ENCODE results near the gene CEP192. TPM values are rescaled to one million over a fixed set of nuclear protein-coding genes. Genes with fewer than 3 reads are reported as not detected.

Gene CEP192
- total and polyA plus RNA-seq, 2 of the 13 experiments (the other 11 are each of a cell fraction or from before 2014, with no cell fraction given) = 15.3 to 24.7 TPM

DNA sequence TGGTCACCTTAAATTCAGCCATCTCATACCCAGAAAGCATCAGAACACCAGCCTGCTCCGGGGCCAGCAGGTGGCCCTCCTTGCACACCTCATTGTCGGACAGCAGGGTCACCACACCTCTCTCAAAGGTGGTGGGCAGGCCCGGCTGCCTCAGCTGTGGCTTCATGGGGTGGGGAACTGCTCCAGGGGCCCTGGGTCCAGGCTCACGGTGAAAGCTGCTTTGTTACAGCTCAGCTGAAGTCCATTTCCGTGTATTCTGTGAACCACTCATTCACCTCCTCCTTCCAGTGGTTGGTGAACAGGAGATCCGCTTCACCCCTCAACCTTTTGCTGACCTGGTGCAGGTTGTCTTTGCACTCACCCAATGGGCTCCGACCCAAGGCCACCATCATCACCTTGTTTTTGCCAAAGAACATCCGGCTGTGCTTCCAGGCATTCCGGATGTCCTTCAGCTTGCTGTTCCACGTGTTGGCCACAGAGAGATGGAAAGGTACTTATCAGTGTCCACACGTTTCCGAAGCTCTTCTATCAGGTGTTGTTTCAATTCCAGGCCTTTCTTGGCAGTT, 148.8 kb downstream of the CEP192 start (continued):
- TF ChIP-seq, protein P1, sequence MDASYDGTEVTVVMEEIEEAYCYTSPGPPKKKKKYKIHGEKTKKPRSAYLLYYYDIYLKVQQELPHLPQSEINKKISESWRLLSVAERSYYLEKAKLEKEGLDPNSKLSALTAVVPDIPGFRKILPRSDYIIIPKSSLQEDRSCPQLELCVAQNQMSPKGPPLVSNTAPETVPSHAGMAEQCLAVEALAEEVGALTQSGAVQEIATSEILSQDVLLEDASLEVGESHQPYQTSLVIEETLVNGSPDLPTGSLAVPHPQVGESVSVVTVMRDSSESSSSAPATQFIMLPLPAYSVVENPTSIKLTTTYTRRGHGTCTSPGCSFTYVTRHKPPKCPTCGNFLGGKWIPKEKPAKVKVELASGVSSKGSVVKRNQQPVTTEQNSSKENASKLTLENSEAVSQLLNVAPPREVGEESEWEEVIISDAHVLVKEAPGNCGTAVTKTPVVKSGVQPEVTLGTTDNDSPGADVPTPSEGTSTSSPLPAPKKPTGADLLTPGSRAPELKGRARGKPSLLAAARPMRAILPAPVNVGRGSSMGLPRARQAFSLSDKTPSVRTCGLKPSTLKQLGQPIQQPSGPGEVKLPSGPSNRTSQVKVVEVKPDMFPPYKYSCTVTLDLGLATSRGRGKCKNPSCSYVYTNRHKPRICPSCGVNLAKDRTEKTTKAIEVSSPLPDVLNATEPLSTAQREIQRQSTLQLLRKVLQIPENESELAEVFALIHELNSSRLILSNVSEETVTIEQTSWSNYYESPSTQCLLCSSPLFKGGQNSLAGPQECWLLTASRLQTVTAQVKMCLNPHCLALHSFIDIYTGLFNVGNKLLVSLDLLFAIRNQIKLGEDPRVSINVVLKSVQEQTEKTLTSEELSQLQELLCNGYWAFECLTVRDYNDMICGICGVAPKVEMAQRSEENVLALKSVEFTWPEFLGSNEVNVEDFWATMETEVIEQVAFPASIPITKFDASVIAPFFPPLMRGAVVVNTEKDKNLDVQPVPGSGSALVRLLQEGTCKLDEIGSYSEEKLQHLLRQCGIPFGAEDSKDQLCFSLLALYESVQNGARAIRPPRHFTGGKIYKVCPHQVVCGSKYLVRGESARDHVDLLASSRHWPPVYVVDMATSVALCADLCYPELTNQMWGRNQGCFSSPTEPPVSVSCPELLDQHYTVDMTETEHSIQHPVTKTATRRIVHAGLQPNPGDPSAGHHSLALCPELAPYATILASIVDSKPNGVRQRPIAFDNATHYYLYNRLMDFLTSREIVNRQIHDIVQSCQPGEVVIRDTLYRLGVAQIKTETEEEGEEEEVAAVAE (CRISPR knock-in tag; IDR thresholded peaks at IDR 0.05; ENCODE audit: borderline replicate concordance) = no peak
- TF ChIP-seq SMYD3 (CRISPR knock-in tag; IDR thresholded peaks at IDR 0.05) (no peak), ZNF10 (CRISPR knock-in tag; IDR thresholded peaks at IDR 0.05; ENCODE audit: borderline replicate concordance, low read depth) (no peak), NCOA5 (CRISPR knock-in tag; IDR thresholded peaks at IDR 0.05) (no peak), BORCS8-MEF2B (CRISPR knock-in tag; IDR thresholded peaks at IDR 0.05) (no peak; the same call in 1 of the 2 replicates), DPF2 (CRISPR knock-in tag; IDR thresholded peaks at IDR 0.05; ENCODE audit: borderline replicate concordance, low read depth) (no peak), ZNF614 (CRISPR knock-in tag; IDR thresholded peaks at IDR 0.05; ENCODE audit: borderline replicate concordance) (peak; percentile 89; the same call in 1 of the 2 replicates), CHD4 (IDR thresholded peaks at IDR 0.05; ENCODE audit: borderline replicate concordance, low read length) (no peak), ZNF205 (CRISPR knock-in tag; IDR thresholded peaks at IDR 0.05) (0 out of 2 replicates have a peak, but pooled peaks have one; percentile 17), CBX1 (IDR thresholded peaks at IDR 0.05; ENCODE audit: low read depth) (no peak), NPAS2 (CRISPR knock-in tag; IDR thresholded peaks at IDR 0.05; ENCODE audit: borderline replicate concordance) (no peak), ZNF746 (CRISPR knock-in tag; IDR thresholded peaks at IDR 0.05) (peak; percentile 39; the same call in 1 of the 2 replicates), ZKSCAN1 (IDR thresholded peaks at IDR 0.05; ENCODE audit: low read length) (no peak), CREB1 (IDR thresholded peaks at IDR 0.05) (no peak), CREB1 (CRISPR knock-in tag; IDR thresholded peaks at IDR 0.05) (no peak), AHR (CRISPR knock-in tag; IDR thresholded peaks at IDR 0.05) (no peak), ZNF546 (CRISPR knock-in tag; conservative IDR thresholded peaks at IDR 0.05) (no peak), MATR3 (CRISPR knock-in tag; IDR thresholded peaks at IDR 0.05) (no peak), SRSF1 (optimal IDR thresholded peaks at IDR 0.05; ENCODE audit: low read depth, low read length) (no peak), ZNF570 (CRISPR knock-in tag; IDR thresholded peaks at IDR 0.05; ENCODE audit: borderline replicate concordance) (no peak)
- TF ChIP-seq, protein P2, sequence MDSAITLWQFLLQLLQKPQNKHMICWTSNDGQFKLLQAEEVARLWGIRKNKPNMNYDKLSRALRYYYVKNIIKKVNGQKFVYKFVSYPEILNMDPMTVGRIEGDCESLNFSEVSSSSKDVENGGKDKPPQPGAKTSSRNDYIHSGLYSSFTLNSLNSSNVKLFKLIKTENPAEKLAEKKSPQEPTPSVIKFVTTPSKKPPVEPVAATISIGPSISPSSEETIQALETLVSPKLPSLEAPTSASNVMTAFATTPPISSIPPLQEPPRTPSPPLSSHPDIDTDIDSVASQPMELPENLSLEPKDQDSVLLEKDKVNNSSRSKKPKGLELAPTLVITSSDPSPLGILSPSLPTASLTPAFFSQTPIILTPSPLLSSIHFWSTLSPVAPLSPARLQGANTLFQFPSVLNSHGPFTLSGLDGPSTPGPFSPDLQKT (CRISPR knock-in tag; IDR thresholded peaks at IDR 0.05; ENCODE audit: borderline replicate concordance) = no peak
- TF ChIP-seq, protein P3, sequence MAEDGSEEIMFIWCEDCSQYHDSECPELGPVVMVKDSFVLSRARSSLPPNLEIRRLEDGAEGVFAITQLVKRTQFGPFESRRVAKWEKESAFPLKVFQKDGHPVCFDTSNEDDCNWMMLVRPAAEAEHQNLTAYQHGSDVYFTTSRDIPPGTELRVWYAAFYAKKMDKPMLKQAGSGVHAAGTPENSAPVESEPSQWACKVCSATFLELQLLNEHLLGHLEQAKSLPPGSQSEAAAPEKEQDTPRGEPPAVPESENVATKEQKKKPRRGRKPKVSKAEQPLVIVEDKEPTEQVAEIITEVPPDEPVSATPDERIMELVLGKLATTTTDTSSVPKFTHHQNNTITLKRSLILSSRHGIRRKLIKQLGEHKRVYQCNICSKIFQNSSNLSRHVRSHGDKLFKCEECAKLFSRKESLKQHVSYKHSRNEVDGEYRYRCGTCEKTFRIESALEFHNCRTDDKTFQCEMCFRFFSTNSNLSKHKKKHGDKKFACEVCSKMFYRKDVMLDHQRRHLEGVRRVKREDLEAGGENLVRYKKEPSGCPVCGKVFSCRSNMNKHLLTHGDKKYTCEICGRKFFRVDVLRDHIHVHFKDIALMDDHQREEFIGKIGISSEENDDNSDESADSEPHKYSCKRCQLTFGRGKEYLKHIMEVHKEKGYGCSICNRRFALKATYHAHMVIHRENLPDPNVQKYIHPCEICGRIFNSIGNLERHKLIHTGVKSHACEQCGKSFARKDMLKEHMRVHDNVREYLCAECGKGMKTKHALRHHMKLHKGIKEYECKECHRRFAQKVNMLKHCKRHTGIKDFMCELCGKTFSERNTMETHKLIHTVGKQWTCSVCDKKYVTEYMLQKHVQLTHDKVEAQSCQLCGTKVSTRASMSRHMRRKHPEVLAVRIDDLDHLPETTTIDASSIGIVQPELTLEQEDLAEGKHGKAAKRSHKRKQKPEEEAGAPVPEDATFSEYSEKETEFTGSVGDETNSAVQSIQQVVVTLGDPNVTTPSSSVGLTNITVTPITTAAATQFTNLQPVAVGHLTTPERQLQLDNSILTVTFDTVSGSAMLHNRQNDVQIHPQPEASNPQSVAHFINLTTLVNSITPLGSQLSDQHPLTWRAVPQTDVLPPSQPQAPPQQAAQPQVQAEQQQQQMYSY (CRISPR knock-in tag; IDR thresholded peaks at IDR 0.05) = peak; percentile 92

Measured in HepG2 (cell line).